GM23338 (cell line): Measurements from ENCODE around the gene TACC3. TPM values are rescaled to one million over a fixed set of nuclear protein-coding genes. Genes with fewer than 3 reads are reported as not detected.

Source experiments
- ATAC-seq: fragments of 200-7000 bp; cut with Tn5 transposase; 3 replicates; pipeline ENCODE4 v1.9.1; 2020
- DNase-seq: peaks from one replicate; pipeline ENCODE4 v3.0.0-alpha.2; 2015; ENCODE audit warnings: low spot score
- H2AFZ ChIP-seq: fragments of 200-600 bp; sonication (generic); 2 replicates; pipeline ENCODE4 v1.8.0; 2016; ENCODE audit warnings: antibody characterized with exemption, mild to moderate bottlenecking, moderate library complexity
- H3F3A ChIP-seq: fragments of 200-600 bp; sonication (generic); replicated peaks from 2 replicates; pipeline ENCODE4 v1.8.0; 2017; ENCODE audit warnings: antibody characterized with exemption, mixed run types, low read depth
- H3K27ac ChIP-seq: fragments of 200-600 bp; sonication (generic); 2 replicates; pipeline ENCODE4 v1.6.1; 2016; ENCODE audit warnings: low read depth
- H3K27me3 ChIP-seq: fragments of 200-600 bp; sonication (generic); 2 replicates; pipeline ENCODE4 v1.8.0; 2016; ENCODE audit warnings: mild to moderate bottlenecking, mixed run types, moderate library complexity; ENCODE audit not compliant: insufficient read depth
- H3K36me3 ChIP-seq: fragments of 200-600 bp; sonication (generic); 2 replicates; pipeline ENCODE4 v1.8.0; 2016; ENCODE audit warnings: mild to moderate bottlenecking; ENCODE audit not compliant: insufficient read depth
- H3K4me1 ChIP-seq: fragments of 200-600 bp; sonication (generic); 2 replicates; pipeline ENCODE4 v1.8.0; 2016; ENCODE audit warnings: mild to moderate bottlenecking, moderate library complexity; ENCODE audit not compliant: insufficient read depth
- H3K4me2 ChIP-seq: fragments of 200-600 bp; sonication (generic); 2 replicates; pipeline ENCODE4 v1.7.1; 2017; ENCODE audit warnings: mixed run types
- H3K4me3 ChIP-seq: fragments of 200-600 bp; sonication (generic); 2 replicates; pipeline ENCODE4 v1.6.1; 2016; ENCODE audit warnings: mixed run types
- H3K79me2 ChIP-seq: fragments of 200-600 bp; sonication (generic); replicated peaks from 2 replicates; pipeline ENCODE4 v1.8.0; 2017; ENCODE audit warnings: mild to moderate bottlenecking; ENCODE audit not compliant: insufficient read depth
- H3K9me2 ChIP-seq: fragments of 200-600 bp; sonication (generic); 2 replicates; pipeline ENCODE4 v1.8.0; 2017; ENCODE audit not compliant: insufficient read depth
- H4K20me1 ChIP-seq: fragments of 200-600 bp; sonication (generic); replicated peaks from 2 replicates; pipeline ENCODE4 v1.8.0; 2017; ENCODE audit warnings: mild to moderate bottlenecking; ENCODE audit not compliant: insufficient read depth
- H3K27ac Mint-ChIP-seq: 2 replicates; pipeline ENCODE4 v1.8.0; 2020; ENCODE audit warnings: inconsistent platforms, mild to moderate bottlenecking, moderate library complexity, mixed read lengths
- H3K27me3 Mint-ChIP-seq: 3 replicates; pipeline ENCODE4 v1.8.0; 2022; ENCODE audit warnings: low read depth, mild to moderate bottlenecking, moderate library complexity, mixed read lengths, inconsistent platforms; ENCODE audit not compliant: insufficient read depth, poor library complexity
- H3K36me3 Mint-ChIP-seq: 3 replicates; pipeline ENCODE4 v1.8.0; 2021; ENCODE audit warnings: low read depth, mild to moderate bottlenecking, inconsistent platforms, moderate library complexity, mixed read lengths
- H3K4me1 Mint-ChIP-seq: 3 replicates; pipeline ENCODE4 v1.8.0; 2020; ENCODE audit warnings: mild to moderate bottlenecking, inconsistent platforms, mixed read lengths
- H3K4me3 Mint-ChIP-seq: 3 replicates; pipeline ENCODE4 v1.8.0; 2021; ENCODE audit warnings: moderate library complexity, mild to moderate bottlenecking, inconsistent platforms, mixed read lengths
- H3K9me3 Mint-ChIP-seq: 3 replicates; pipeline ENCODE4 v1.8.0; 2020; ENCODE audit warnings: moderate library complexity, mild to moderate bottlenecking, inconsistent platforms, mixed read lengths
- CREB1 ChIP-seq: fragments of 250-450 bp; sonication (Bioruptor Pico); IDR thresholded peaks from 2 replicates; pipeline ENCODE4 v1.5.0; 2020; ENCODE audit warnings: low read depth, mild to moderate bottlenecking, moderate library complexity
- EZH2 ChIP-seq: fragments of 200-600 bp; sonication (generic); IDR thresholded peaks from one replicate; pipeline ENCODE4 v1.8.0; 2017; ENCODE audit warnings: antibody characterized with exemption, mild to moderate bottlenecking, low read depth; ENCODE audit not compliant: unreplicated experiment
- EZH2phosphoT487 ChIP-seq: fragments of 200-600 bp; sonication (generic); IDR thresholded peaks from one replicate; pipeline ENCODE4 v1.8.1; 2018; ENCODE audit warnings: antibody characterized with exemption; ENCODE audit not compliant: unreplicated experiment
- JUNB ChIP-seq: IDR thresholded peaks from one replicate; pipeline ENCODE4 v1.6.1; 2016; ENCODE audit warnings: antibody characterized with exemption; ENCODE audit not compliant: unreplicated experiment
- NANOG ChIP-seq: IDR thresholded peaks from 2 replicates; pipeline ENCODE4 v1.6.1; 2016; ENCODE audit warnings: antibody characterized with exemption, borderline replicate concordance
- POLR2AphosphoS5 ChIP-seq: IDR thresholded peaks from 2 replicates; pipeline ENCODE4 v1.6.1; 2016; ENCODE audit warnings: antibody characterized with exemption, low read depth
- STAT1 ChIP-seq: IDR thresholded peaks from one replicate; pipeline ENCODE4 v1.6.1; 2016; ENCODE audit warnings: antibody characterized with exemption; ENCODE audit not compliant: unreplicated experiment
- ZNF114 ChIP-seq: fragments of 250-450 bp; sonication (Bioruptor Pico); IDR thresholded peaks from 2 replicates; pipeline ENCODE4 v1.5.0; 2020; ENCODE audit warnings: mild to moderate bottlenecking, moderate library complexity
- ZNF331 ChIP-seq: fragments of 250-450 bp; sonication (Bioruptor Pico); IDR thresholded peaks from 2 replicates; pipeline ENCODE4 v1.5.0; 2020; ENCODE audit warnings: low read depth, mild to moderate bottlenecking, moderate library complexity
- polyA plus RNA-seq: library from polyadenylated mRNA; unstranded; fragments of >200 nt; fragmentation: Nextera tagmentation; extraction: Ambion mirVana; gene quantifications from 2 replicates; pipeline ENCODE4 v1.2.1, GENCODE V29; 2016
- total RNA-seq: library from RNA; depleted of rRNA; stranded (reverse); fragments of >200 nt; shearing (Covaris generic); gene quantifications from 2 replicates; pipeline ENCODE4 v1.2.3, GENCODE V29; 2014
- TF ChIP-seq, protein P1 (sequence below), 2 experiments: fragments of 200-600 bp in 1 of 2; sonication (generic) in 1 of 2; conservative IDR thresholded peaks; 2 replicates each; pipeline versions ENCODE4 v1.5.1 to v1.6.1; 2016 to 2017; ENCODE audit warnings: antibody characterized with exemption in 2 of 2, low read depth in 2 of 2, mild to moderate bottlenecking in 2 of 2, moderate library complexity in 1 of 2
- TF ChIP-seq, protein P2 (sequence below): IDR thresholded peaks from 2 replicates; pipeline ENCODE4 v1.6.1; 2016; ENCODE audit warnings: antibody characterized with exemption
- TF ChIP-seq, protein P3 (sequence below): fragments of 250-450 bp; sonication (Bioruptor Pico); IDR thresholded peaks from 2 replicates; pipeline ENCODE4 v1.5.0; 2020; ENCODE audit warnings: mild to moderate bottlenecking, moderate library complexity
- TF ChIP-seq, protein P4 (sequence below): IDR thresholded peaks from one replicate; pipeline ENCODE4 v1.6.1; 2018; ENCODE audit warnings: antibody characterized with exemption; ENCODE audit not compliant: unreplicated experiment

The TACC3 gene
- total and polyA plus RNA-seq, 2 experiments from 2014 or later: 120 TPM

DNA sequence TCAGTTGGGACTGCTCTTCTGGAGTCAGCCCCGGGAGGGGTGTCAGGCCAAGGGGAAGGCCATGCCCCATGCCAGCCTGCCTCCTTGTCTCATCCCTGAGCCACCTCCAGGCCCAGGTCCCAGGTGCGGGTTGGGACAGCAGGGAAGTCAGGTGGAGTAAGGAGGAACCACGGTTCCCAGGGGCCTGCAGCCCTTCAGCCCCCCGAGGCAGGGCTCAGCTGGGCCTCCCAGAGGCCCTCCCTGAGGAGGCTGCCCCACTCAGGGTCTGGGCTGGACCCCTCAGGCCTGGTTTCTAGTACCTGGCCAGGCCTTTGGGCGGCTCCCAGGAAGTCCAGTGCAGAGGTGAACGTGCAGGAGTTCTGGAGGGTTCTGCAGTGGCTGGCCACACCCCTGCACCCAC is 48.4 kb downstream of the TACC3 start:
- Mint-ChIP-seq H3K27me3 (peaks cover 19% of the 10 kb centered on the region), H3K4me1 (peaks cover 12% of the 10 kb centered on the region), H3K36me3 (no peaks in the 10 kb centered on the region), H3K4me3 (no peak overlapping the region), H3K9me3 (no peaks in the 10 kb centered on the region; the same call in 2 of the 3 replicates), H3K27ac (no peak overlapping the region)
- DNase-seq (no peak), ATAC-seq (no peak)
- no peak for TF ChIP-seq POLR2AphosphoS5
- TF ChIP-seq CREB1 (CRISPR knock-in tag): no peak
- no peak for TF ChIP-seq JUNB
- TF ChIP-seq, protein P1, sequence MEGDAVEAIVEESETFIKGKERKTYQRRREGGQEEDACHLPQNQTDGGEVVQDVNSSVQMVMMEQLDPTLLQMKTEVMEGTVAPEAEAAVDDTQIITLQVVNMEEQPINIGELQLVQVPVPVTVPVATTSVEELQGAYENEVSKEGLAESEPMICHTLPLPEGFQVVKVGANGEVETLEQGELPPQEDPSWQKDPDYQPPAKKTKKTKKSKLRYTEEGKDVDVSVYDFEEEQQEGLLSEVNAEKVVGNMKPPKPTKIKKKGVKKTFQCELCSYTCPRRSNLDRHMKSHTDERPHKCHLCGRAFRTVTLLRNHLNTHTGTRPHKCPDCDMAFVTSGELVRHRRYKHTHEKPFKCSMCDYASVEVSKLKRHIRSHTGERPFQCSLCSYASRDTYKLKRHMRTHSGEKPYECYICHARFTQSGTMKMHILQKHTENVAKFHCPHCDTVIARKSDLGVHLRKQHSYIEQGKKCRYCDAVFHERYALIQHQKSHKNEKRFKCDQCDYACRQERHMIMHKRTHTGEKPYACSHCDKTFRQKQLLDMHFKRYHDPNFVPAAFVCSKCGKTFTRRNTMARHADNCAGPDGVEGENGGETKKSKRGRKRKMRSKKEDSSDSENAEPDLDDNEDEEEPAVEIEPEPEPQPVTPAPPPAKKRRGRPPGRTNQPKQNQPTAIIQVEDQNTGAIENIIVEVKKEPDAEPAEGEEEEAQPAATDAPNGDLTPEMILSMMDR (conservative IDR thresholded peaks at IDR 0.05; ENCODE audit: low read depth in 2 of 2): no peak
- TF ChIP-seq, protein P2, sequence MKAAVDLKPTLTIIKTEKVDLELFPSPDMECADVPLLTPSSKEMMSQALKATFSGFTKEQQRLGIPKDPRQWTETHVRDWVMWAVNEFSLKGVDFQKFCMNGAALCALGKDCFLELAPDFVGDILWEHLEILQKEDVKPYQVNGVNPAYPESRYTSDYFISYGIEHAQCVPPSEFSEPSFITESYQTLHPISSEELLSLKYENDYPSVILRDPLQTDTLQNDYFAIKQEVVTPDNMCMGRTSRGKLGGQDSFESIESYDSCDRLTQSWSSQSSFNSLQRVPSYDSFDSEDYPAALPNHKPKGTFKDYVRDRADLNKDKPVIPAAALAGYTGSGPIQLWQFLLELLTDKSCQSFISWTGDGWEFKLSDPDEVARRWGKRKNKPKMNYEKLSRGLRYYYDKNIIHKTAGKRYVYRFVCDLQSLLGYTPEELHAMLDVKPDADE: no peak
- TF ChIP-seq EZH2: no peak
- TF ChIP-seq EZH2phosphoT487: no peak
- TF ChIP-seq, protein P3, sequence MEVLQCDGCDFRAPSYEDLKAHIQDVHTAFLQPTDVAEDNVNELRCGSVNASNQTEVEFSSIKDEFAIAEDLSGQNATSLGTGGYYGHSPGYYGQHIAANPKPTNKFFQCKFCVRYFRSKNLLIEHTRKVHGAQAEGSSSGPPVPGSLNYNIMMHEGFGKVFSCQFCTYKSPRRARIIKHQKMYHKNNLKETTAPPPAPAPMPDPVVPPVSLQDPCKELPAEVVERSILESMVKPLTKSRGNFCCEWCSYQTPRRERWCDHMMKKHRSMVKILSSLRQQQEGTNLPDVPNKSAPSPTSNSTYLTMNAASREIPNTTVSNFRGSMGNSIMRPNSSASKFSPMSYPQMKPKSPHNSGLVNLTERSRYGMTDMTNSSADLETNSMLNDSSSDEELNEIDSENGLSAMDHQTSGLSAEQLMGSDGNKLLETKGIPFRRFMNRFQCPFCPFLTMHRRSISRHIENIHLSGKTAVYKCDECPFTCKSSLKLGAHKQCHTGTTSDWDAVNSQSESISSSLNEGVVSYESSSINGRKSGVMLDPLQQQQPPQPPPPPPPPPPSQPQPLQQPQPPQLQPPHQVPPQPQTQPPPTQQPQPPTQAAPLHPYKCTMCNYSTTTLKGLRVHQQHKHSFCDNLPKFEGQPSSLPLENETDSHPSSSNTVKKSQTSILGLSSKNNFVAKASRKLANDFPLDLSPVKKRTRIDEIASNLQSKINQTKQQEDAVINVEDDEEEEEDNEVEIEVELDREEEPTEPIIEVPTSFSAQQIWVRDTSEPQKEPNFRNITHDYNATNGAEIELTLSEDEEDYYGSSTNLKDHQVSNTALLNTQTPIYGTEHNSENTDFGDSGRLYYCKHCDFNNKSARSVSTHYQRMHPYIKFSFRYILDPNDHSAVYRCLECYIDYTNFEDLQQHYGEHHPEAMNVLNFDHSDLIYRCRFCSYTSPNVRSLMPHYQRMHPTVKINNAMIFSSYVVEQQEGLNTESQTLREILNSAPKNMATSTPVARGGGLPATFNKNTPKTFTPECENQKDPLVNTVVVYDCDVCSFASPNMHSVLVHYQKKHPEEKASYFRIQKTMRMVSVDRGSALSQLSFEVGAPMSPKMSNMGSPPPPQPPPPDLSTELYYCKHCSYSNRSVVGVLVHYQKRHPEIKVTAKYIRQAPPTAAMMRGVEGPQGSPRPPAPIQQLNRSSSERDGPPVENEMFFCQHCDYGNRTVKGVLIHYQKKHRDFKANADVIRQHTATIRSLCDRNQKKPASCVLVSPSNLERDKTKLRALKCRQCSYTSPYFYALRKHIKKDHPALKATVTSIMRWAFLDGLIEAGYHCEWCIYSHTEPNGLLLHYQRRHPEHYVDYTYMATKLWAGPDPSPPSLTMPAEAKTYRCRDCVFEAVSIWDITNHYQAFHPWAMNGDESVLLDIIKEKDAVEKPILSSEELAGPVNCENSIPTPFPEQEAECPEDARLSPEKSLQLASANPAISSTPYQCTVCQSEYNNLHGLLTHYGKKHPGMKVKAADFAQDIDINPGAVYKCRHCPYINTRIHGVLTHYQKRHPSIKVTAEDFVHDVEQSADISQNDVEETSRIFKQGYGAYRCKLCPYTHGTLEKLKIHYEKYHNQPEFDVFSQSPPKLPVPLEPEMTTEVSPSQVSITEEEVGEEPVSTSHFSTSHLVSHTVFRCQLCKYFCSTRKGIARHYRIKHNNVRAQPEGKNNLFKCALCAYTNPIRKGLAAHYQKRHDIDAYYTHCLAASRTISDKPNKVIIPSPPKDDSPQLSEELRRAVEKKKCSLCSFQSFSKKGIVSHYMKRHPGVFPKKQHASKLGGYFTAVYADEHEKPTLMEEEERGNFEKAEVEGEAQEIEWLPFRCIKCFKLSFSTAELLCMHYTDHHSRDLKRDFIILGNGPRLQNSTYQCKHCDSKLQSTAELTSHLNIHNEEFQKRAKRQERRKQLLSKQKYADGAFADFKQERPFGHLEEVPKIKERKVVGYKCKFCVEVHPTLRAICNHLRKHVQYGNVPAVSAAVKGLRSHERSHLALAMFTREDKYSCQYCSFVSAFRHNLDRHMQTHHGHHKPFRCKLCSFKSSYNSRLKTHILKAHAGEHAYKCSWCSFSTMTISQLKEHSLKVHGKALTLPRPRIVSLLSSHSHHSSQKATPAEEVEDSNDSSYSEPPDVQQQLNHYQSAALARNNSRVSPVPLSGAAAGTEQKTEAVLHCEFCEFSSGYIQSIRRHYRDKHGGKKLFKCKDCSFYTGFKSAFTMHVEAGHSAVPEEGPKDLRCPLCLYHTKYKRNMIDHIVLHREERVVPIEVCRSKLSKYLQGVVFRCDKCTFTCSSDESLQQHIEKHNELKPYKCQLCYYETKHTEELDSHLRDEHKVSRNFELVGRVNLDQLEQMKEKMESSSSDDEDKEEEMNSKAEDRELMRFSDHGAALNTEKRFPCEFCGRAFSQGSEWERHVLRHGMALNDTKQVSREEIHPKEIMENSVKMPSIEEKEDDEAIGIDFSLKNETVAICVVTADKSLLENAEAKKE (CRISPR knock-in tag): no peak
- TF ChIP-seq STAT1: no peak
- no peak for TF ChIP-seq ZNF331 (CRISPR knock-in tag)
- no peak for TF ChIP-seq NANOG
- TF ChIP-seq, protein P4, sequence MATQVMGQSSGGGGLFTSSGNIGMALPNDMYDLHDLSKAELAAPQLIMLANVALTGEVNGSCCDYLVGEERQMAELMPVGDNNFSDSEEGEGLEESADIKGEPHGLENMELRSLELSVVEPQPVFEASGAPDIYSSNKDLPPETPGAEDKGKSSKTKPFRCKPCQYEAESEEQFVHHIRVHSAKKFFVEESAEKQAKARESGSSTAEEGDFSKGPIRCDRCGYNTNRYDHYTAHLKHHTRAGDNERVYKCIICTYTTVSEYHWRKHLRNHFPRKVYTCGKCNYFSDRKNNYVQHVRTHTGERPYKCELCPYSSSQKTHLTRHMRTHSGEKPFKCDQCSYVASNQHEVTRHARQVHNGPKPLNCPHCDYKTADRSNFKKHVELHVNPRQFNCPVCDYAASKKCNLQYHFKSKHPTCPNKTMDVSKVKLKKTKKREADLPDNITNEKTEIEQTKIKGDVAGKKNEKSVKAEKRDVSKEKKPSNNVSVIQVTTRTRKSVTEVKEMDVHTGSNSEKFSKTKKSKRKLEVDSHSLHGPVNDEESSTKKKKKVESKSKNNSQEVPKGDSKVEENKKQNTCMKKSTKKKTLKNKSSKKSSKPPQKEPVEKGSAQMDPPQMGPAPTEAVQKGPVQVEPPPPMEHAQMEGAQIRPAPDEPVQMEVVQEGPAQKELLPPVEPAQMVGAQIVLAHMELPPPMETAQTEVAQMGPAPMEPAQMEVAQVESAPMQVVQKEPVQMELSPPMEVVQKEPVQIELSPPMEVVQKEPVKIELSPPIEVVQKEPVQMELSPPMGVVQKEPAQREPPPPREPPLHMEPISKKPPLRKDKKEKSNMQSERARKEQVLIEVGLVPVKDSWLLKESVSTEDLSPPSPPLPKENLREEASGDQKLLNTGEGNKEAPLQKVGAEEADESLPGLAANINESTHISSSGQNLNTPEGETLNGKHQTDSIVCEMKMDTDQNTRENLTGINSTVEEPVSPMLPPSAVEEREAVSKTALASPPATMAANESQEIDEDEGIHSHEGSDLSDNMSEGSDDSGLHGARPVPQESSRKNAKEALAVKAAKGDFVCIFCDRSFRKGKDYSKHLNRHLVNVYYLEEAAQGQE: no peak
- no peak for TF ChIP-seq ZNF114 (CRISPR knock-in tag)
- Histone ChIP-seq H2AFZ (no peak overlapping the region), H3K4me1 (peaks cover 22% of the 10 kb centered on the region), H3K4me2 (no peak overlapping the region), H4K20me1 (no peaks in the 10 kb centered on the region), H3K27me3 (no peaks in the 10 kb centered on the region), H3K9me2 (no peaks in the 10 kb centered on the region), H3F3A (no peaks in the 10 kb centered on the region), H3K4me3 (no peak overlapping the region), H3K36me3 (no peaks in the 10 kb centered on the region), H3K27ac (no peak overlapping the region), H3K79me2 (no peaks in the 10 kb centered on the region)
